GM21526 (cell line): ENCODE measurements around the gene FAM131B.
"Not testable (repeated sequence)": the region's sequence is repeated elsewhere in the genome, so short reads cannot be mapped to it uniquely, and the experiment has no call there.

Experiments
- ATAC-seq: cut with Tn5 transposase; IDR thresholded peaks from one replicate; pipeline ENCODE4 v1.9.1; 2021; ENCODE audit warnings: moderate library complexity; ENCODE audit not compliant: unreplicated experiment, low FRiP score

FAM131B gene

DNA sequence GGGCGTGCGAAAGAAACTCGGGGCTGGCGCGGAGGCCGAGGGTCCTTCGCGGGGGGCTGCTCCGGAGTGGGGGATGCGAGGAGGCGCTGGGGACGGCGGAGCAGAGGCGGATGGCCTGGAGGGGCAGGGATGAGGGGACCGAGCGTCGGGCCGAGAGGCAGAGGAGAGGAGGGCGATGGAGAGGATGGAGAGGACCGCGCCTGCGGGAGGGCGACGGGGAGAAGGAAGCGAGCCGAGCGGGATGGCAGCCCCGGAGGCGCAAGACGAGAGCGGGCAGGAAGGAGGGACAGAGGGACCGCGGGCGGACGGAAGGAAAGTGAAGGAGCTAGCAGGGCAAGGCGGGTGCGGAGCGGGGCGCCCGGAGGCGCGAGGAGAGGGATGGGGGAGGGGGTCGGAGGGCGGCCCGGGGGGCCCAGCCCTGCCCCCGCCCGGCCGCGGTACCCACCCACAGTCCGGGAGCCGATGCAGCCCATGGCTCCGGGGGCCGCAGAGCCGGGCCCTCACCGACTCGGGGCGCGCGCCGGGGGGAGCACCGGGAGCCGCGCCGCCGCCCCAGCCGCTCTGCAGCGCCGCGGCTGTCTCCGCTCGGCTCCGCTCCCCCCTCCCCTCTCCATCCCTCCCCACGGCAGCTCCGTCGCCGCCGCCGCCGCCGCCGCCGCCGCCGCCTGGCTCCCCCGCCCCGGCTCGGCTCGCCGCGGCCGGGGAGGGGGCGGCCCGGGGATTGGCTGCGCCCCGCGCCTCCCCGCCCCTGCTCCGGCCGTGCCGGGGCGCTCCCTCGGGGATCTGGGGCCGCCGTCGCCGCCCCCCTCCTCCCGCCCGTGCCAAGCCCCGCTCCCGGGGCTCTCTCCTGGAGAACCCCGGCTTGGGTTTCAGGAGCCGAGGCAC lies at the start of gene FAM131B:
FAM131B (minus strand) TSS at position 583 of the 885 bp plus-strand sequence; CDS start at position 473, 110 bp downstream.
- ATAC-seq, result no peak

DNA sequence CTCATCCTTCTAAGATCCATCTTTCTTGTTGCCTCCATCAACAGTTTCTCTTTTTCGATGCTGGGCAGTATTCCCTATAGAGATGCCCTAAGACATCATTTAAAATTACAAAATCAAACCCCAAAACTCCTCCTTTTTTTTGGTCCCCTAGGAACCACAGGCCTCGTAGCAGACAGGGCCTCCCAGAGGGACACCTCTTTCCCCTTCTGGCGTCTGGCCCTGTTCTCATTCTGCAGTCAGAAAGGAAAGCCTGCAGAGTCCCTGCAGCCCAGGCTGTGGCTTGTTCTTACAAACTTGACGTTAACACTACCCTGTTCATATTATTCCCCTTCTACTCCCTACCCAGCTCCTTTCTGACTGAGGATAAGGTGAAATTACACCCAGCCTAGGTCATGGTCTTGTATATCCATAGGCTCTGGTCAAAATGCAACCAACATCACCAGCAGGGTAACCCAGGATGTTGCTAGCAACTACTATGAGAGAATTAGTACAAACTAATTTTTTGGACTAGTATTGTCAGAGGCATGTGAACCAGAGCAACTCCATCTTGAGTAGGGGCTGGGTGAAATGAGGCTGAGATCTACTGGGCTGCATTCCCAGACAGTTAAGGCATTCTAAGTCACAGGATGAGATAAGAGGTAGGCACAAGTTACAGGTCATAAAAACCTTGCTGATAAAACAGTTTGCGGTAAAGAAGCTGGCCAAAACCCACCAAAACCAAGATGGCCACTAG lies 49.6 kb upstream of the FAM131B start:
- no peak for ATAC-seq

- no peak for ATAC-seq
These were observed 48.0 kb upstream of the FAM131B start for GRCh38 chr7:143410521-143411004.

- no peak for ATAC-seq
These were observed 46.4 kb upstream of the FAM131B start, which contains the start of gene EPHA1 for GRCh38 chr7:143408686-143409561. TSS of gene EPHA1 (minus strand) at chr7:143408856. CDS start at chr7:143408805, 51 bp downstream.

GRCh38 chr7:143408252-143408685 lies 45.8 kb upstream of the FAM131B start:
- ATAC-seq, result no peak

DNA sequence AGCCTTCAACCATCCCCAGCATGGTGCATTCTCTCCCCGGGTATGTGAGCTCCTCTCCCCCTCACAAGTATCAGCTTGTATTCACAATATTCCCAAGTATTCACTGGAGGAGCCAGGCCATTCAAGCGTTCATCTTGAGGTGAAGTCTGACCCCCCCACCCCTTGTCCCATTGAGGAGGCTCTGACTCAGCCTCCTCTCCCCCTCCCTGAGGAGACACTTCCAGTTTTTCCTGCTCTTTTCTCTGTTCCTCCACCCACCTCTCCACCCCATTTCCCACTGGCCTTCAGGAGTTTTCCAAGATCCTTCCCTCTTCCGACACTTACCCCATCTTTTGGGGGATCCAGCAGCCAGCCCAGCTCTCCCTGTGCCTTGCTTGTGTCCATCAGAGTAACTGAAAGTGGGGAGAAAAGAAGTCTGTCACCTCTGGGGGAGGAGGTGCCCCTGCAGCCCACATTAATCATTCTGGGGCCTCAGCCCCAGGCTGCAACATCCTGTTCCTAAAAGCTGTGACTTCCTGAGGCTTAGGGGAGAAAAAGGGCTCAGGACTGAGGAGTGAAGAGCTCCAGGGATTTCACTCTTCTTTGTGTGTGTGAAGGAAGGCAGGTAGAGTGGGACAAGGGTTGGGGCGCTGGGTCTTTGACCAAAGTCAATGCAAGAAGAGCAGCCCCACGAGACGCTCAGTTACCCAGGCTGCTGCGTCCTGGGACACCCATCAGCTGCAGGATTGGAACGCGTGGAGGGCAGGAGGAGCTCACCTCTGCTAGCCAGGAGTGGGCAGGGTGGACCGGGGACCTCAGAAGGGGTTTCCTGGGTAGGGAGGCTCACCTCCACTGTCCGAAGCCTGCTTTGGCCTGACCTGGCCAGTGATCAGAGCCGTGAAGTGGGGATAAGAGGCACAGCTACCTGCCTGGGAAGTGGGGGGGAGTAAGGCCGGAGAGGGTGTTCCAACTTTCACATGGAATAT lies 45.1 kb upstream of the FAM131B start:
- no peak for ATAC-seq

DNA sequence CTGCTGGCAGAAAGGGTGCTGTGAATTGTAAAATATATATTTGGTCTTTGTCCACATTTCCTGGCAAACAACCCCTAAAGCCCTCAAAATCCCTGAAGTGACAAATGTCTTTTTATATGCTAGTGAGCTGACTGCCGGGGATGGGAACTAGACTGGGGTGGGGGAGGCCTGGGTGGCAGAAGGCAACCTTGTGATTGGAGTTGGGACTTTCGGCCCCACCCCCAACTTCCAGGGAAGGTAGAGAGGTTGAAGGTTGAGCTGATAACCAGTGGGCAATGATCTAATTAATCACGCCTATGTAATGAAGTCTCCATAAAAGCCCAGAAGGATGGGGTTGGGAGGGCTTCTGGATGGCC lies 43.5 kb upstream of the FAM131B start:
- no peak for ATAC-seq

DNA sequence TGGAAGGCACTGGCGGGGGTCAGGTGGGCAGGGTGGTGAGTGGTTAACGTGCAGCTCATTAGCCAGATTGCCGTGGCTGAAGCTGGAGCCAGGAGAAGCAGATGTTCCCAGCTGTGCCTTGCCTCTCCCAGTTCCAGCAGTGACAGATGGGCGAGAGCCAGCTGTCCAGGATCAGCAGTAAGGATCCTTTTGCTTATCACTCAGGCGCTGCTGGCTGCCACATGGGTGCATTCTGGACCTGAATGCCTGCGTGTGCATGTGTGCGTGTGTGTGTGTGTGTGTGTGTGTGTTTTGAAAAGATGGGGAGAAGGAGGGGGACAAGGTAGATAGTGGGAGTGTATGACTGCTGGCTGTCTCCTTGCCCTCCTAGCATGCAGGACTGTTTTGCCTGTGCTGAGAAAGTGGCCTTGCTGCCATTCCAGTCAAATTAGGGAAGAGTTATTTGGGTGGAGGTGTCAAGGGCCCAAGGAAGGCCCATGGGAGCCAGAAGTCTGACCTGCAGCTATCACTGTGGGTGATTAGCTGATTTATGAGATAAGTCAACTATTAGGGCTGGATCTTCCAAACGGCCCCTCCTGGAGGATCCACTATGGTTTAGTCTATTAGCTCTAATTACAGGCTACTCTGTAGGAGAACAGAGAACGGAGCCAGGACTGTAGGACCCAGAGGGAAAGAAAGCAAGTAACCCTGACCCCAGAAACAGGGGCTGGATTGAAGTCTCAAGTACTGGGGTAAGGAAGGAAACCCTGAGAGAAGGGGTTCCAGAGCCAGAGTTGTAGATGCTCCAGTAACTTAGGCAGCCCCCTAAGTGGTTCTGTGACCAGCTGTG lies 42.9 kb upstream of the FAM131B start:
- no peak for ATAC-seq

GRCh38 chr7:143402233-143402632 lies 39.7 kb upstream of the FAM131B start:
- ATAC-seq, result not testable (repeated sequence)

- no peak for ATAC-seq
These were observed 38.8 kb upstream of the FAM131B start for GRCh38 chr7:143401265-143401664.

GRCh38 chr7:143399642-143400041 lies 37.1 kb upstream of the FAM131B start:
- ATAC-seq, result no peak

DNA sequence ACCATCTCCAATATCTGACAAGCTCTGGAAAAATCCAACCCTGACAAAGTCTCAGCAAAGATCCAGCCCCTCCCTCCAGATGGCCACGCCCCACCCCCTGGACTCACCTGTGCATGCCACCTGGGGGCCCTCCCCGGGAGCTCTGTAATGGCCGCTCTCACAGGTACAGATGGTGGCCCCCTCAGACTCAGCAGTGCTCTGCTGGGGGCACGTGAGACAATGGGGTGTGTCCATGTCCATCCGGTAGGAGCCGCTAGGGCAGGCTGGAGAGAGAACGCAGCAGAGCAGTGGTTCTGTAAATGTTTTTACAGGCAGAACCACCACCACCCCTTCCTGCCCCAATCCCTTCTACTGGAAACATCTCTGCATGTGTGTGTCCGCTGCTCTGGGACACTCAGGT lies 36.6 kb upstream of the FAM131B start:
- no peak for ATAC-seq

DNA sequence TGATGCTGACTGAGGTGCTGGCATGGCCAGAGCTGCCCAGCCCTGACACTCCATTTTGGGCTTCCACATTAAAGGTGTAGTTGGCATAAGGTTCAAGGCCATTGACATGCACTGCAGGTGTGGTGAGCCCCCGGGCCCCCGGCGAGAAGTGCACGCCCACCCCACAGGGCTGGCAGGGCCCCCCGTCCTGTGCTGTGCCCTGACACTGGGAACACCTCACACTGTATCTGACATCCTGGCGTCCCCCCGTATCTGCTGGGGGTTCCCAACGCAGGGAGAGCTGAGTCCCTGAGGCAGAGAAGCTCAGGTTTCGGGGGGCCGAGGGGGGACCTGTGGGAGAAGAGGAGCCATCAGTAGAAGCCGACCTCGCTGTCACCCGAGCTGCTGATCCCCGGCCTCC lies 36.1 kb upstream of the FAM131B start:
- no peak for ATAC-seq

- ATAC-seq, result no peak
These were observed 35.4 kb upstream of the FAM131B start for GRCh38 chr7:143397710-143398530.

GRCh38 chr7:143396625-143397556 lies 34.4 kb upstream of the FAM131B start:
- no peak for ATAC-seq

- ATAC-seq, result no peak
These were observed 33.7 kb upstream of the FAM131B start for GRCh38 chr7:143396182-143396581.
